ENCODE data around the gene SNCG.

- TF ChIP-seq CTCF (IDR thresholded peaks at IDR 0.05) (no peak), EZH2 (IDR thresholded peaks at IDR 0.05; ENCODE audit: borderline replicate concordance, insufficient read depth, low read depth, low read length, poor library complexity, severe bottlenecking) (no peak)
Measured at GRCh38 chr10:86981716-86982115, 23.3 kb downstream of the SNCG start.

Data from B cell (primary cell).